Sigmoid colon (tissue), 3 donors: ENCODE results near the gene PTX4.

ENCODE experiments used
- POLR2A ChIP-seq, 2 donors: fragments of 450-650 bp; IDR thresholded peaks; one replicate each; pipeline ENCODE4 v1.6.1; 2016; ENCODE audit warnings: antibody characterized with exemption in 2 of 2, mild to moderate bottlenecking in 2 of 2, moderate library complexity in 2 of 2
- TF ChIP-seq, protein P1 (sequence below), 4 experiments: fragments of 450-650 bp in 3 of 4; fragments of 200-600 bp in 1 of 4; IDR thresholded peaks; one replicate each; pipeline ENCODE4 v1.5.1; 2016 to 2019; ENCODE audit warnings: antibody characterized with exemption in 4 of 4, mild to moderate bottlenecking in 3 of 4, moderate library complexity in 2 of 4

DNA sequence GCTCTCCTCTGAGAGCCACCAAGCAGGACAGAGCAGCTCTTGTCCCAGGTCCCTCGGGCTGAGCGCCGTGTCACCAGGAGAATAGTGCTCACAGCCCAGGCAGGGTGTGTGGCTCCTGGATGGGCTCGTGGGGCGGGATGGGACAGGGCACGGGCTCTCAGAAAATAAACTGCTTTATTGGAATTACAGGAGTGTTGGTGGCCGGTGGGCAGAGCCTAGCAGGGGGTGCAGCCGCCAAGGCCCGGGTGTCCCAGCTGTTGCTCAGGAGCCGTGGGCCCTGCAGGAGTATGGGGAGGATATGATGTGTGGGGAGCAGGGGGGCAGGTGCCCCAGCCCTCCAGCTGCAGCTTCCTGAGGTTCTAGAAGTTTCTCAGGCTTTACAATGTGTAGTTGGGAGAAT is 21.5 kb upstream of the PTX4 start:
- no peak for TF ChIP-seq POLR2A (IDR thresholded peaks at IDR 0.05)
- TF ChIP-seq, protein P1, sequence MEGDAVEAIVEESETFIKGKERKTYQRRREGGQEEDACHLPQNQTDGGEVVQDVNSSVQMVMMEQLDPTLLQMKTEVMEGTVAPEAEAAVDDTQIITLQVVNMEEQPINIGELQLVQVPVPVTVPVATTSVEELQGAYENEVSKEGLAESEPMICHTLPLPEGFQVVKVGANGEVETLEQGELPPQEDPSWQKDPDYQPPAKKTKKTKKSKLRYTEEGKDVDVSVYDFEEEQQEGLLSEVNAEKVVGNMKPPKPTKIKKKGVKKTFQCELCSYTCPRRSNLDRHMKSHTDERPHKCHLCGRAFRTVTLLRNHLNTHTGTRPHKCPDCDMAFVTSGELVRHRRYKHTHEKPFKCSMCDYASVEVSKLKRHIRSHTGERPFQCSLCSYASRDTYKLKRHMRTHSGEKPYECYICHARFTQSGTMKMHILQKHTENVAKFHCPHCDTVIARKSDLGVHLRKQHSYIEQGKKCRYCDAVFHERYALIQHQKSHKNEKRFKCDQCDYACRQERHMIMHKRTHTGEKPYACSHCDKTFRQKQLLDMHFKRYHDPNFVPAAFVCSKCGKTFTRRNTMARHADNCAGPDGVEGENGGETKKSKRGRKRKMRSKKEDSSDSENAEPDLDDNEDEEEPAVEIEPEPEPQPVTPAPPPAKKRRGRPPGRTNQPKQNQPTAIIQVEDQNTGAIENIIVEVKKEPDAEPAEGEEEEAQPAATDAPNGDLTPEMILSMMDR (IDR thresholded peaks at IDR 0.05), result no peak
